GM18909 (cell line): ENCODE results near the gene SATB1.
"Not testable (repeated sequence)": the region's sequence is repeated elsewhere in the genome, so short reads cannot be mapped to it uniquely, and the experiment has no call there.

ENCODE experiments used
- ATAC-seq: cut with Tn5 transposase; IDR thresholded peaks from one replicate; pipeline ENCODE4 v1.9.1; 2021; ENCODE audit warnings: mild to moderate bottlenecking; ENCODE audit not compliant: unreplicated experiment, poor library complexity

SATB1 gene

GRCh38 chr3:18363338-18363737, 61.8 kb downstream of the SATB1 start:
- ATAC-seq: no peak

DNA sequence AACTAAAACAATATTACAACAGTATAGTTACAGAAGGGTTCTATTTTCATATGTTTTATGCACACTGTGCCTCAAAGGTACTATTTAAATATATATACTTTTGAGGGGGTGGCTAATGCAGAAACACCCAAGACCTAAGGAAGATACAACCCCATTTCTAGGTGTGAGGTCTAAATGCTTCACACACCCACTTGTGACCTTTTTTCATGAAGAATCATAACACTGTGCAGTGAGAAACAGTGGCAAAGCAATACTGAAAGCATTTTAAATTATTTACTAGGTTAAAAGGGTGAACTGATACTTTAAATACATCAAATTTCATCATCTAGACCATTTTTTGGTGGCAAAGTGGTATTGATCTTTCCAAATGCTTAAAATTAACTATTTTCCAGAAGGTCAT, 67.4 kb downstream of the SATB1 start:
- ATAC-seq: no peak

GRCh38 chr3:18355832-18356231, 69.3 kb downstream of the SATB1 start:
- ATAC-seq: no peak

DNA sequence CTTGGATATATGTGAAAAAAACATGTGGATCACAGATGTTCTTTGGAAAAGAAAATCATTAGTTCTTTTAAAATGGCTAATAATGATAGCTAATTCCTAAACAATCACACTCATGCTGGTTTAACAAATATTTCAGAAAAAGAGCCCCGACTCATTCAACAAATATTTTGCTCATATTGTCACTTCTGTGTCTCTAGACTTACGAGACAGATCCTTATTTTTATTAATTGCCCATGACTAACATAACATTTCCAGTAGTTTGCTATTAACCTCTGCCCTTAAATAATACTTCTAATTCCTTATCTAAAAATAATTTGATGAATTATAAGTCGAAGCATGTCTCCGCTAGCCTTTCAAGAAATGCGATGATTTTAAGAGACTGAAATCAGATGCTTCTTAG, 70.4 kb downstream of the SATB1 start:
- ATAC-seq: no peak

DNA sequence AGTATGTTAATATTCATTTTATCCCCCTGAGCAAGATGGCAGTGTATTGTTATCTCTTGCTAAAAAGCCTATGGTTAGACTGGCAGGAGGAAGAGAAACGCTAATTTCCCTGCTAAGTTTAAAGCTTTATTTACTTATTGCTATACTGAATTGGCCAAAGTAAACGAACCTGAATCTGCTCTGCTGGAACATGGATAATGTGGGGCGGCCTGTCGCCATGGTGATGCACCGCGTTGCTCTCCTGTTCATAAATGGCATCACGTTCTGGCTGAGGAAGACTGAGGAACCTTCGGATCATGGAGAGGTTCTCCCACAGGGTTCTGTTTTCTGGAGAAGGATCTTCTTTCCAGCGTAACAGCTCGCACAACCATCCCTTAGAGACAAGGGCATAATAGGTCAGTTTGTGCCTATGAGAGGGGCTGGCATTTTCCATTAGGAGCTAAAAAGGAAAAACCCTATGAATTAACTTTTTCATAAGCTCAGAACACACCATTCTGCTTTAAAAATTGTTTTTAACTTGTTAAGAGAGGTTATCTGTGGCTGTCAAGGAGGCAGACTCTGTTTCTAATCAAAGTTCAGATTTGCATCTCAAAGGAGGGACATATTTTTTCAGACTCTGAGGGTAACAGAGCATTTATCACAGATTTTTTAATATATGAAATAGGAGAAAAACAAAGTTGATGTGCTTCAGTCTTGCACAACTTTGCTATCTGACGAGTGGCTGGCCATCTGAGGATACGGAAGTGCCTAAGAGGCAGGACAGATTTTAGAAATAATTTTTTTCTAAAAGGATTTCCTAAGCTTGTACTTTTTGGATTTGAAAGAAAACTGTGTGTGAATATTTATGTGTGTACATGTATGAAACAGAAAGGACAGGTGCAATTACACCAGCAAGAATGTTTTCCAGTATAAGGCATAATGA, 73.1 kb downstream of the SATB1 start:
- no peak for ATAC-seq

GRCh38 chr3:18351069-18351628, 74.0 kb downstream of the SATB1 start:
- ATAC-seq: no peak

DNA sequence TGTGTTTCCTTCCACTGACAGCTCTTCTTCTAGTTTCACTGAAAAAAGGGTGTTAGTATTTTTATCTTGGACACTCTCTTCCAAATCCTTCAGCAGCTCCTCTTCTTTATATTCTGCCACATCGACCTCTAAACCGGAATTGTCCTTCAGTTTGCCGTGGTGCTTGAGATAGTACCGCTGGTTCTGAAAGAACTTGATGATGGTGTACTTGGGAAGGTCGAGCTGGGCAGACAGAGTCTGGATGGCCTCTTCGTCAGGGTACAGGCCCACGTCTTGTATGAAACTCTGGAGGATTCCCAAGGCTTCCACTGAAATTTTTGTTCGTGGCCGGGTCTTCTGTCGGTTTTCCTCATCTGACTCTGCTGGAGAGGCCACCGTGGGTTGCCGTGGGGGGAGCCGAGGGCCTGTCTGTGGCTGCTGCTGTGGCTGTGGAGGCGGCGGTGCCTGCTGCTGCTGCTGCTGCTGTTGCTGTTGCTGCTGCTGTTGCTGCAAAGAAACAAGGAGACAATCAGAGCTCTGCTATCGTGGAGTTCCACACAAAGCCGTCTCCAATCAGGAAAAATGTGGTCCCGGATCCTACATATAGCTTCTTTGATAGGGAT, 75.8 kb downstream of the SATB1 start:
- no peak for ATAC-seq

GRCh38 chr3:18346097-18346496, 79.0 kb downstream of the SATB1 start:
- ATAC-seq: no peak

DNA sequence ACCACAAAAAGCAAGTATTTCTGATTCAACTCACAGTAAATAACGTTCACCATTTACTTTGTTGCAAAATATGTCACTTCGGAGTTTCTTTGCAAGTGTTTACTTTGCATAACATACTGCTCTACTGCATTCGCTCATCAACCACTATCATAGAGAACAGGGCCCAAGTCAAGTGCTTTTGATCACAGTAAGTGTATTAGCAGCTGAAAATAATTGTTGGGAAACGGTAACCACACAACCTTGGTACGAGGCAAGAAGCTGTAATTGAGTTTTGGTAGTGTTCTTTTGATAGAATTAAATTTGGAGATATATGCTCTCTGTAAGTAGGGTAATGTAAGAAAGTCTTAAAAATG, 80.1 kb downstream of the SATB1 start:
- no peak for ATAC-seq

DNA sequence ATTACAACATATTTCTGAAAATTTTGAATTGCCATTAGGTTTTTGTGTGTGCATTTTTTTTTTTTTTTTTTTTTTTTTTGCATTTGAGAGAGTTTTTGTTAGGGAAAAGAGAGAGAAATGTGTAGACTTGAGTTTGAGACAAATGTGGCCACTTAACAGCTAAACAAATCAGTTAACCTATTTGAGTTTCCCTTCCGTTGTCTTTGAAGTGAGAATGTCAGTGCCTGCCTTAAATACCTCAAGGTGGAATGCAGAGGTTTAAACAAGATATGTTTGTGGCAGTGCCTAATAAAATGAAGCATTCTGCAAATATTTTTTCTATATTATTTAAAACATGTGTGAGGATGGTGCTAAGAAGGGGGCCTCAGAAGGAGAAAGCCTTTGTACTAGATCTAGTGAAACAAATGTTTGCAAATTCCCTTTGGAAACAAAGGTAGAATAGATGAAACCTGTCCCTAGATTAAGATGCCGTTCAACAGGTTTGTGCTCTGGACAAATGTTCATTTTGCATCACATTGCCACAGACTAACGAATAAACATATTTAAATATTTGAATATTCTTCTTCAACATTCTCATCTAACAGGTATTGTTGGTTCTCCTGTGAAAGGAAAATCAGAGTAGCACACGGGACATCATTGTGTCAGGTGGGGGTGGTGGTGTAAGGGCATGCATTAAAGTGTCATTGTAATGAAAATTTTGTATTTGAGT, 80.7 kb downstream of the SATB1 start:
- no peak for ATAC-seq

DNA sequence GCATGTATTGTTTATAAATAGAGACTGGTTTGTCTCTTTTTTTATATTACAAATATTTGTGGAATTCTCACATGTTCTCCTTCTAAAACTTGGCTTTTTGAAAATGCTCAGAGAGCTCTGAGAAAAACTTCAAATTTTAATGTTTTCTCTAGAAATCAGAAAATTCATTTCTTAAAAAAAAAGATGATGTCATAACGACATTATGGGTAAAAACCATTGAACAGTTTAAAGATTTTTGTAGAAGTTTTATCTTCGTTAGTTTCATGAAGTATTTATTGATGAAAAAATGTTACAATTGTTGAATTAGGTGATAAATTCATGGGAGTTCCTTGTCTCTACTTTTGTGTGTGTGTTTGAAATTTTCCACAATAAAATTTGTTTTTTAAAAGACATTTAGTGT, 81.3 kb downstream of the SATB1 start:
- no peak for ATAC-seq

GRCh38 chr3:18338827-18339514, 86.2 kb downstream of the SATB1 start:
- no peak for ATAC-seq

GRCh38 chr3:18337231-18337630, 87.9 kb downstream of the SATB1 start:
- no peak for ATAC-seq

GRCh38 chr3:18334837-18335601, 90.1 kb downstream of the SATB1 start:
- no peak for ATAC-seq

DNA sequence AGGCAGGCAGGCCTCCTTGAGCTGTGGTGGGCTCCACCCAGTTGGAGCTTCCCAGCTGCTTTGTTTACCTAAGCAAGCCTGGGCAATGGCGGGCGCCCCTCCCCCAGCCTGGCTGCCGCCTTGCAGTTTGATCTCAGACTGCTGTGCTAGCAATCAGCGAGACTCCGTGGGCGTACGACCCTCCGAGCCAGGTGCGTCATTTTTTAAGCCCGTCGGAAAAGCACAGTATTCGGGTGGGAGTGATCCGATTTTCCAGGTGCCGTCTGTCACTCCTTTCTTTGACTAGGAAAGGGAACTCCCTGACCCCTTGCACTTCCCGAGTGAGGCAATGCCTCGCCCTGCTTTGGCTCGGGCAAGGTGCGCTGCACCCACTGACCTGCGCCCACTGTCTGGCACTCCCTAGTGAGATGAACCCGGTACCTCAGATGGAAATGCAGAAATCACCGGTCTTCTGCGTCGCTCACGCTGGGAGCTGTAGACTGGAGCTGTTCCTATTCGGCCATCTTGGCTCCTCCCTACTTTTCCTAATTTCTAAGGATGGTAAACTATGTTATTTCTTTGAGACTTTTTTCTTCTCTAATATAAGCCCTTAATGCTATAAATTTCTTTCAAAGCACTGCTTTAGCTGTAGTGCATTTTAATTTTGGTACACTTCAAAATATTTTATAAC, 94.2 kb downstream of the SATB1 start:
- not testable (repeated sequence) for ATAC-seq

DNA sequence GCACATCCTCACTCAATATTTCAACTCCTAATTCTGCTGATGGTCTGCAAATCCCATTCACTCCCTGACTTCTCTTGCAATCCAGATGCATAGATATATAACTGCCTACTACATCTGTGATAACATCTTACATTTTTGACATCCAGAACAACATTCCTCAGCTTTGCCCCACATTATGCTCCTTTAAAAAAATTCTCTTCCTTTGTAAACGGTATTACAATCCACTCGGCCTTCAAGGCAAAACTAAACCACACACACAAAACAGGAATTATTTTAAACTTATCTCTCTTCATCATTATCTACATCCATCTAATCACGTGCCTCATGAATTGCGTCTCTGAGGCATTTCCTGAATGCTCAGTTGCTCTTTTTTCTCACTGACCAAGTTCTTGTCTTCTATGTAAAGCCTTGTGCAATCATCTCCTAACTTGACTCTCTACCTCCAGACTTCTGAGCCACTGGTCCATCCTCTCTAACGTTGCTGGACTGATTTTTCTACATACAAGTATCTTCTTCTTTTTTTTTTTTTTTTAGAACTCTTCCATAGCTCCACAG, 117.0 kb downstream of the SATB1 start:
- no peak for ATAC-seq

DNA sequence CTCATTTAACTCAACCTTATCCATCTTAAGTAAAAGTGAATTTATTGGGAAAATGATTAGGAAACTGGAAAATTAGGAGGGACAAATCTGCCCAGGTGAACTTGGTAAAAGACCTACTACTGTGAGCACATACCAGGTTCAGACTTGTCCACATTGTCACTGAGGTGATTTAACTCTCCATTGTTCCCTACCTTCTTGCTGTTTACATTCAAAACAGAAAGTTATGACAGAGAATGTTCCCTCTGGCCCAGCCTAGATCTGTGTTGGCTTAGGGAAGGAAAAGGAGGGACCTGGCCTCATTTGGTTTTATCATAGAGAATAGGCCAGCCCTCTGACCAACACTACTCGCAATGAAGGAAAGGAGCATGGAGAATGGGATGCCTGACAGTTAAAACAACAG, 117.6 kb downstream of the SATB1 start:
- no peak for ATAC-seq

GRCh38 chr3:18302517-18302916, 122.6 kb downstream of the SATB1 start:
- ATAC-seq: no peak

DNA sequence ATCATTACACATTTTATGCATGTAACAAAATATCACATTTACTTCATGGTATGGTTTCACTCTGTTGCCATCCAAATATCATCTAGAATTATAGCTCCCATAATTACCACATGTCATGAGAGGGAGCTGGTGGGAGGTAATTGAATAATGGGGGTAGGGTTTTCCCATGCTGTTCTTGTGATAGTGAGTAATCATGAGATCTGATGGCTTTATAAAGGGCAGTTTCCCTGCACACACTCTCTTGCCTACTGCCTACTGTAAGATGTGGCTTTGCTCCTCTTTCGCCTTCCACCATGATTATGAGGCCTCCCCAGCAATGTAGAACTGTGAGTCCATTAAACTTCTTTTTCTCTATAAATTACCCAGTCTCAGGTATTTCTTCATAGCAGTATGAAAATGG, 123.4 kb downstream of the SATB1 start:
- ATAC-seq: no peak
